Hepatocyte (in vitro differentiated cells): ENCODE data around the gene CCNF.

Experiments
- EZH2 ChIP-seq: fragments of 200-600 bp; sonication (generic); IDR thresholded peaks from 2 replicates; pipeline ENCODE4 v1.6.1; 2016; ENCODE audit warnings: antibody characterized with exemption, mild to moderate bottlenecking, borderline replicate concordance
- EZH2phosphoT487 ChIP-seq: fragments of 200-600 bp; sonication (generic); IDR thresholded peaks from one replicate; pipeline ENCODE4 v1.6.1; 2018; ENCODE audit warnings: antibody characterized with exemption, mild to moderate bottlenecking, low read depth, moderate library complexity; ENCODE audit not compliant: unreplicated experiment, severe bottlenecking
- TF ChIP-seq, protein P1 (sequence below): fragments of 200-600 bp; sonication (generic); IDR thresholded peaks from 2 replicates; pipeline ENCODE4 v1.5.1; 2016; ENCODE audit warnings: antibody characterized with exemption, mild to moderate bottlenecking; ENCODE audit not compliant: poor library complexity

- TF ChIP-seq, protein P1, sequence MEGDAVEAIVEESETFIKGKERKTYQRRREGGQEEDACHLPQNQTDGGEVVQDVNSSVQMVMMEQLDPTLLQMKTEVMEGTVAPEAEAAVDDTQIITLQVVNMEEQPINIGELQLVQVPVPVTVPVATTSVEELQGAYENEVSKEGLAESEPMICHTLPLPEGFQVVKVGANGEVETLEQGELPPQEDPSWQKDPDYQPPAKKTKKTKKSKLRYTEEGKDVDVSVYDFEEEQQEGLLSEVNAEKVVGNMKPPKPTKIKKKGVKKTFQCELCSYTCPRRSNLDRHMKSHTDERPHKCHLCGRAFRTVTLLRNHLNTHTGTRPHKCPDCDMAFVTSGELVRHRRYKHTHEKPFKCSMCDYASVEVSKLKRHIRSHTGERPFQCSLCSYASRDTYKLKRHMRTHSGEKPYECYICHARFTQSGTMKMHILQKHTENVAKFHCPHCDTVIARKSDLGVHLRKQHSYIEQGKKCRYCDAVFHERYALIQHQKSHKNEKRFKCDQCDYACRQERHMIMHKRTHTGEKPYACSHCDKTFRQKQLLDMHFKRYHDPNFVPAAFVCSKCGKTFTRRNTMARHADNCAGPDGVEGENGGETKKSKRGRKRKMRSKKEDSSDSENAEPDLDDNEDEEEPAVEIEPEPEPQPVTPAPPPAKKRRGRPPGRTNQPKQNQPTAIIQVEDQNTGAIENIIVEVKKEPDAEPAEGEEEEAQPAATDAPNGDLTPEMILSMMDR: no peak
- no peak for TF ChIP-seq EZH2
- TF ChIP-seq EZH2phosphoT487: no peak
These were observed 58.2 kb downstream of the CCNF start for GRCh38 chr16:2487517-2487842.
